ENCODE data around the gene MPI. TPM values are rescaled to one million over a fixed set of nuclear protein-coding genes. Genes with fewer than 3 reads are reported as not detected.
A peak's percentile ranks its signal among the peaks of the same experiment; 100 is the strongest.

MPI gene
- total and polyA plus RNA-seq, 10 of the 15 experiments (the other 5 are each of a cell fraction or from before 2014, with no cell fraction given): 35.6 to 93.9 (median 44.1) TPM

DNA sequence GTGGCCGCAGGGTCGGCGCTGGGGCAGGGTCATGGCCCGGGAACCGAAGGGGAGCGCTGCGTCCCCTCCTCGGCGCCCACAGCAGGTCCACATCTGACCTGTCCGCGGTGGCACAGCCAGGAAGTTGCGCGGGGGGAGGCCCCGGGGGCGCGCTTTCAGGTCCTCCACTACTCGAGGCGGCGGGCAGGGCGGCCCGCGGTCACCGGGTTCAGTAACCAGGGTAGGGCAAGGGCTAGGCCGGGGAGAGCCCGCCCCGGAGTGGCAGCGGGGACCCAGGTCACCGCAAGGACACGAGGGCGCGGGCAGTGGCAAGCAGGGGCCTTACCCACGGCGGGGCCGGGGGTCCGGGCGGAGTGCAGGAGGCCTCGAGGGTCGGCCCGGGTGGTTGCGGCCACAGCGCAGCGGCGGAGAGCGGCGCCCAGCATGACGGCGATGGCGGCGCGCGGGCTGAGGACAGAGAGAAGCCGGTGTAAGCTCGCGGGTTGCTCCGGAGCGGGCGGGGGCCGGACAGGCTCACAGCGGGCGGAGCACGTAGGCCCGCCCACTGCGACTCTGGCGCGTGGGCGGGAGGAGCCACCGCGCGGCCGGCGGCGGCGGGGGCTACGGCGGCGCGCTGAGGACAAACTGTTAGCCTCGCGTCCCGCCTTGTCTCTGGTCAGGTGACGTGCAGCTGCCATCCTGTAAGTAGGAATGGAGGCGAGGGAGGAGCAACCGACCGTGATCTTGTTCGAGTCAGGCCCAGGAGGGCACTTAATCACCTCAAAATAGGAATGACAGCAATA is 47.9 kb downstream of the MPI start, which contains the start of gene COX5A (continued):
- TF ChIP-seq ZNF217 (IDR thresholded peaks at IDR 0.05) (no peak; the same call in 1 of the 2 replicates), PAX8 (IDR thresholded peaks at IDR 0.05) (no peak), NR2C2 (IDR thresholded peaks at IDR 0.05; ENCODE audit: borderline replicate concordance, control insufficient read depth, insufficient read length, low read depth) (no peak), SRF (IDR thresholded peaks at IDR 0.05; ENCODE audit: low read depth in 2 of 2, low read length in 2 of 2) (no peak), KAT2A (conservative IDR thresholded peaks at IDR 0.05; ENCODE audit: control insufficient read depth, low read depth, low read length) (no peak), RFX5 (IDR thresholded peaks at IDR 0.05; ENCODE audit: low read depth, low read length) (peak; percentile 21; the same call in 1 of the 2 replicates), TCF7 (IDR thresholded peaks at IDR 0.05; ENCODE audit: borderline replicate concordance) (no peak), NR2C1 (IDR thresholded peaks at IDR 0.05) (no peak; the same call in 1 of the 2 replicates), BHLHE40 (IDR thresholded peaks at IDR 0.05; ENCODE audit: borderline replicate concordance in 1 of 2, low read depth in 2 of 2, low read length in 1 of 2) (peak; percentile 92 to 95), BCL11A (IDR thresholded peaks at IDR 0.05; ENCODE audit: low read depth, low read length) (no peak), NRF1 (conservative IDR thresholded peaks at IDR 0.05; ENCODE audit: low read depth, low read length) (no peak)
- TF ChIP-seq, protein P1, sequence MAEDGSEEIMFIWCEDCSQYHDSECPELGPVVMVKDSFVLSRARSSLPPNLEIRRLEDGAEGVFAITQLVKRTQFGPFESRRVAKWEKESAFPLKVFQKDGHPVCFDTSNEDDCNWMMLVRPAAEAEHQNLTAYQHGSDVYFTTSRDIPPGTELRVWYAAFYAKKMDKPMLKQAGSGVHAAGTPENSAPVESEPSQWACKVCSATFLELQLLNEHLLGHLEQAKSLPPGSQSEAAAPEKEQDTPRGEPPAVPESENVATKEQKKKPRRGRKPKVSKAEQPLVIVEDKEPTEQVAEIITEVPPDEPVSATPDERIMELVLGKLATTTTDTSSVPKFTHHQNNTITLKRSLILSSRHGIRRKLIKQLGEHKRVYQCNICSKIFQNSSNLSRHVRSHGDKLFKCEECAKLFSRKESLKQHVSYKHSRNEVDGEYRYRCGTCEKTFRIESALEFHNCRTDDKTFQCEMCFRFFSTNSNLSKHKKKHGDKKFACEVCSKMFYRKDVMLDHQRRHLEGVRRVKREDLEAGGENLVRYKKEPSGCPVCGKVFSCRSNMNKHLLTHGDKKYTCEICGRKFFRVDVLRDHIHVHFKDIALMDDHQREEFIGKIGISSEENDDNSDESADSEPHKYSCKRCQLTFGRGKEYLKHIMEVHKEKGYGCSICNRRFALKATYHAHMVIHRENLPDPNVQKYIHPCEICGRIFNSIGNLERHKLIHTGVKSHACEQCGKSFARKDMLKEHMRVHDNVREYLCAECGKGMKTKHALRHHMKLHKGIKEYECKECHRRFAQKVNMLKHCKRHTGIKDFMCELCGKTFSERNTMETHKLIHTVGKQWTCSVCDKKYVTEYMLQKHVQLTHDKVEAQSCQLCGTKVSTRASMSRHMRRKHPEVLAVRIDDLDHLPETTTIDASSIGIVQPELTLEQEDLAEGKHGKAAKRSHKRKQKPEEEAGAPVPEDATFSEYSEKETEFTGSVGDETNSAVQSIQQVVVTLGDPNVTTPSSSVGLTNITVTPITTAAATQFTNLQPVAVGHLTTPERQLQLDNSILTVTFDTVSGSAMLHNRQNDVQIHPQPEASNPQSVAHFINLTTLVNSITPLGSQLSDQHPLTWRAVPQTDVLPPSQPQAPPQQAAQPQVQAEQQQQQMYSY (CRISPR knock-in tag; IDR thresholded peaks at IDR 0.05): no peak
- TF ChIP-seq, protein P2, sequence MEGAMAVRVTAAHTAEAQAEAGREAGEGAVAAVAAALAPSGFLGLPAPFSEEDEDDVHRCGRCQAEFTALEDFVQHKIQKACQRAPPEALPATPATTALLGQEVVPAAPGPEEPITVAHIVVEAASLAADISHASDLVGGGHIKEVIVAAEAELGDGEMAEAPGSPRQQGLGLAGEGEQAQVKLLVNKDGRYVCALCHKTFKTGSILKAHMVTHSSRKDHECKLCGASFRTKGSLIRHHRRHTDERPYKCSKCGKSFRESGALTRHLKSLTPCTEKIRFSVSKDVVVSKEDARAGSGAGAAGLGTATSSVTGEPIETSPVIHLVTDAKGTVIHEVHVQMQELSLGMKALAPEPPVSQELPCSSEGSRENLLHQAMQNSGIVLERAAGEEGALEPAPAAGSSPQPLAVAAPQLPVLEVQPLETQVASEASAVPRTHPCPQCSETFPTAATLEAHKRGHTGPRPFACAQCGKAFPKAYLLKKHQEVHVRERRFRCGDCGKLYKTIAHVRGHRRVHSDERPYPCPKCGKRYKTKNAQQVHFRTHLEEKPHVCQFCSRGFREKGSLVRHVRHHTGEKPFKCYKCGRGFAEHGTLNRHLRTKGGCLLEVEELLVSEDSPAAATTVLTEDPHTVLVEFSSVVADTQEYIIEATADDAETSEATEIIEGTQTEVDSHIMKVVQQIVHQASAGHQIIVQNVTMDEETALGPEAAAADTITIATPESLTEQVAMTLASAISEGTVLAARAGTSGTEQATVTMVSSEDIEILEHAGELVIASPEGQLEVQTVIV (IDR thresholded peaks at IDR 0.05; ENCODE audit: borderline replicate concordance, partially characterized antibody): no peak
- TF ChIP-seq, protein P3, sequence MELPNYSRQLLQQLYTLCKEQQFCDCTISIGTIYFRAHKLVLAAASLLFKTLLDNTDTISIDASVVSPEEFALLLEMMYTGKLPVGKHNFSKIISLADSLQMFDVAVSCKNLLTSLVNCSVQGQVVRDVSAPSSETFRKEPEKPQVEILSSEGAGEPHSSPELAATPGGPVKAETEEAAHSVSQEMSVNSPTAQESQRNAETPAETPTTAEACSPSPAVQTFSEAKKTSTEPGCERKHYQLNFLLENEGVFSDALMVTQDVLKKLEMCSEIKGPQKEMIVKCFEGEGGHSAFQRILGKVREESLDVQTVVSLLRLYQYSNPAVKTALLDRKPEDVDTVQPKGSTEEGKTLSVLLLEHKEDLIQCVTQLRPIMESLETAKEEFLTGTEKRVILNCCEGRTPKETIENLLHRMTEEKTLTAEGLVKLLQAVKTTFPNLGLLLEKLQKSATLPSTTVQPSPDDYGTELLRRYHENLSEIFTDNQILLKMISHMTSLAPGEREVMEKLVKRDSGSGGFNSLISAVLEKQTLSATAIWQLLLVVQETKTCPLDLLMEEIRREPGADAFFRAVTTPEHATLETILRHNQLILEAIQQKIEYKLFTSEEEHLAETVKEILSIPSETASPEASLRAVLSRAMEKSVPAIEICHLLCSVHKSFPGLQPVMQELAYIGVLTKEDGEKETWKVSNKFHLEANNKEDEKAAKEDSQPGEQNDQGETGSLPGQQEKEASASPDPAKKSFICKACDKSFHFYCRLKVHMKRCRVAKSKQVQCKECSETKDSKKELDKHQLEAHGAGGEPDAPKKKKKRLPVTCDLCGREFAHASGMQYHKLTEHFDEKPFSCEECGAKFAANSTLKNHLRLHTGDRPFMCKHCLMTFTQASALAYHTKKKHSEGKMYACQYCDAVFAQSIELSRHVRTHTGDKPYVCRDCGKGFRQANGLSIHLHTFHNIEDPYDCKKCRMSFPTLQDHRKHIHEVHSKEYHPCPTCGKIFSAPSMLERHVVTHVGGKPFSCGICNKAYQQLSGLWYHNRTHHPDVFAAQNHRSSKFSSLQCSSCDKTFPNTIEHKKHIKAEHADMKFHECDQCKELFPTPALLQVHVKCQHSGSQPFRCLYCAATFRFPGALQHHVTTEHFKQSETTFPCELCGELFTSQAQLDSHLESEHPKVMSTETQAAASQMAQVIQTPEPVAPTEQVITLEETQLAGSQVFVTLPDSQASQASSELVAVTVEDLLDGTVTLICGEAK (IDR thresholded peaks at IDR 0.05; ENCODE audit: borderline replicate concordance): no peak
- TF ChIP-seq, protein P4, sequence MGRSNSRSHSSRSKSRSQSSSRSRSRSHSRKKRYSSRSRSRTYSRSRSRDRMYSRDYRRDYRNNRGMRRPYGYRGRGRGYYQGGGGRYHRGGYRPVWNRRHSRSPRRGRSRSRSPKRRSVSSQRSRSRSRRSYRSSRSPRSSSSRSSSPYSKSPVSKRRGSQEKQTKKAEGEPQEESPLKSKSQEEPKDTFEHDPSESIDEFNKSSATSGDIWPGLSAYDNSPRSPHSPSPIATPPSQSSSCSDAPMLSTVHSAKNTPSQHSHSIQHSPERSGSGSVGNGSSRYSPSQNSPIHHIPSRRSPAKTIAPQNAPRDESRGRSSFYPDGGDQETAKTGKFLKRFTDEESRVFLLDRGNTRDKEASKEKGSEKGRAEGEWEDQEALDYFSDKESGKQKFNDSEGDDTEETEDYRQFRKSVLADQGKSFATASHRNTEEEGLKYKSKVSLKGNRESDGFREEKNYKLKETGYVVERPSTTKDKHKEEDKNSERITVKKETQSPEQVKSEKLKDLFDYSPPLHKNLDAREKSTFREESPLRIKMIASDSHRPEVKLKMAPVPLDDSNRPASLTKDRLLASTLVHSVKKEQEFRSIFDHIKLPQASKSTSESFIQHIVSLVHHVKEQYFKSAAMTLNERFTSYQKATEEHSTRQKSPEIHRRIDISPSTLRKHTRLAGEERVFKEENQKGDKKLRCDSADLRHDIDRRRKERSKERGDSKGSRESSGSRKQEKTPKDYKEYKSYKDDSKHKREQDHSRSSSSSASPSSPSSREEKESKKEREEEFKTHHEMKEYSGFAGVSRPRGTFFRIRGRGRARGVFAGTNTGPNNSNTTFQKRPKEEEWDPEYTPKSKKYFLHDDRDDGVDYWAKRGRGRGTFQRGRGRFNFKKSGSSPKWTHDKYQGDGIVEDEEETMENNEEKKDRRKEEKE (IDR thresholded peaks at IDR 0.05): 0 out of 2 replicates have a peak, but pooled peaks have one; percentile 35

All from GM12878 (cell line).